Panc1 (cell line): ENCODE results near the gene NSD2. TPM values are rescaled to one million over a fixed set of nuclear protein-coding genes. Genes with fewer than 3 reads are reported as not detected.

ENCODE experiments used
- ATAC-seq: fragments of 200-7000 bp; cut with Tn5 transposase; 2 replicates; pipeline ENCODE4 v1.9.1; 2020; ENCODE audit warnings: mild to moderate bottlenecking, moderate library complexity
- BruUV-seq: library from RNA; stranded (reverse); fragments of 400-500 nt; replicated peaks from 2 replicates; lab custom pipeline; 2021; lab: Mats Ljungman, UMichigan
- CTCF ChIA-PET: fragments of 300-600 bp; sonication (Branson Sonifier 250); formaldehyde crosslinking; loops from one replicate; lab custom pipeline; 2022; ENCODE audit warnings: antibody characterized with exemption; lab: Charles Lee
- POLR2A ChIA-PET: fragments of 300-600 bp; sonication (Branson Sonifier 250); formaldehyde crosslinking; loops from one replicate; lab custom pipeline; 2022; ENCODE audit warnings: antibody characterized with exemption; lab: Charles Lee
- DNase-seq: peaks from one replicate; pipeline ENCODE4 v3.0.0-alpha.2; 2010; ENCODE audit warnings: low read depth, low spot score
- H3K27ac ChIP-seq: 2 replicates; pipeline ENCODE4 v1.5.1; 2011; ENCODE audit warnings: mild to moderate bottlenecking, low read length, inconsistent platforms
- H3K27me3 ChIP-seq: fragments of 200-500 bp; sonication (Bioruptor generic); 2 replicates; pipeline ENCODE4 v1.6.0; 2014; ENCODE audit warnings: low read length, inconsistent platforms; ENCODE audit not compliant: control insufficient read depth, insufficient read depth
- H3K36me3 ChIP-seq: fragments of 200-500 bp; sonication (Bioruptor generic); 2 replicates; pipeline ENCODE4 v1.5.1; 2014; ENCODE audit warnings: inconsistent platforms, mild to moderate bottlenecking, low read length, moderate library complexity; ENCODE audit not compliant: control insufficient read depth, insufficient read depth
- H3K4me1 ChIP-seq: 2 replicates; pipeline ENCODE4 v1.5.1; 2011; ENCODE audit warnings: inconsistent platforms, mild to moderate bottlenecking, low read length, moderate library complexity; ENCODE audit not compliant: control insufficient read depth, insufficient read depth
- H3K4me3 ChIP-seq, 2 experiments: 2 replicates each; pipeline ENCODE4 v1.5.1; 2011 to 2012; ENCODE audit warnings: low read depth in 2 of 2, low read length in 2 of 2, mild to moderate bottlenecking in 2 of 2, inconsistent platforms in 1 of 2, moderate library complexity in 1 of 2
- H3K9me3 ChIP-seq: fragments of 200-500 bp; sonication (Bioruptor generic); 2 replicates; pipeline ENCODE4 v1.5.1; 2014; ENCODE audit warnings: low read depth, mild to moderate bottlenecking, inconsistent platforms, low read length, moderate library complexity; ENCODE audit not compliant: control insufficient read depth, insufficient read depth
- CTCF ChIP-seq: fragments of 450-650 bp; IDR thresholded peaks from 2 replicates; pipeline ENCODE4 v1.5.1; 2017; ENCODE audit warnings: mild to moderate bottlenecking
- POLR2AphosphoS5 ChIP-seq: IDR thresholded peaks from 2 replicates; pipeline ENCODE4 v1.6.1; 2012; ENCODE audit warnings: mild to moderate bottlenecking, low read depth, low read length, moderate library complexity
- REST ChIP-seq, 2 experiments: IDR thresholded peaks; 2 replicates each; pipeline ENCODE4 v1.6.1; 2011 to 2012; ENCODE audit warnings: low read depth in 2 of 2, control low read depth in 1 of 2, low read length in 1 of 2, mild to moderate bottlenecking in 1 of 2, moderate library complexity in 1 of 2; ENCODE audit not compliant: insufficient read depth in 1 of 2
- SIN3A ChIP-seq: IDR thresholded peaks from 2 replicates; pipeline ENCODE4 v1.6.1; 2012; ENCODE audit warnings: low read depth, mild to moderate bottlenecking, low read length, moderate library complexity, borderline replicate concordance; ENCODE audit not compliant: insufficient read depth
- TCF7L2 ChIP-seq: IDR thresholded peaks from 2 replicates; pipeline ENCODE4 v1.6.1; 2011; ENCODE audit warnings: mild to moderate bottlenecking, low read depth, low read length, inconsistent platforms
- in situ Hi-C: cut with HindIII; loops from 2 replicates; pipeline ENCODE4 v1.10.0; 2016; ENCODE audit warnings: low sequenced_read_pairs, low pct_unique_long_range_greater_than_20kb
- intact Hi-C: fragments of 100-400 bp; cut with micrococcal nuclease; formaldehyde crosslinking; loops from one replicate; pipeline ENCODE4 v1.10.0; 2022; ENCODE audit not compliant: unreplicated experiment
- total RNA-seq: library from RNA; stranded (reverse); gene quantifications from one replicate; pipeline ENCODE4 v1.2.1, GENCODE V29; 2021; ENCODE audit not compliant: unreplicated experiment

NSD2 gene
- total RNA-seq, 1 experiment from 2014 or later = 116 TPM

GRCh38 chr4:2007804-2008670 is 136.8 kb downstream of the NSD2 start:
- BruUV-seq = no TSS peak
- CTCF ChIA-PET = no interaction called here
- DNase-seq (no peak), ATAC-seq (no peak)
- no peaks in the 10 kb centered on the region for H3K9me3 ChIP-seq
- in situ Hi-C loops = no loop called here
- TF ChIP-seq TCF7L2 (no peak), POLR2AphosphoS5 (no peak), REST (IDR thresholded peaks at IDR 0.05; ENCODE audit: insufficient read depth in 1 of 2, low read depth in 2 of 2, low read length in 1 of 2) (no peak), SIN3A (no peak), CTCF (no peak)
- H3K4me3 ChIP-seq = peak overlapping the region; percentile 60 to 69
- peaks cover 3% of the 10 kb centered on the region; the same call in 1 of the 2 replicates for H3K36me3 ChIP-seq
- no peaks in the 10 kb centered on the region for H3K27me3 ChIP-seq
- H3K4me1 ChIP-seq = no peaks in the 10 kb centered on the region
- no peak overlapping the region for H3K27ac ChIP-seq
- POLR2A ChIA-PET = interaction anchor here (0.5 kb wide), 1 partner anchor 133 kb away, joined by 5 read pairs; no protein-coding TSS in a partner anchor
- intact Hi-C loops = no loop called here

- H3K27ac ChIP-seq = peak overlapping the region; percentile 84
- intact Hi-C loops (no loop called here), in situ Hi-C loops (no loop called here)
- BruUV-seq = no TSS peak
- H3K9me3 ChIP-seq = no peaks in the 10 kb centered on the region
- no peaks in the 10 kb centered on the region for H3K27me3 ChIP-seq
- ChIA-PET POLR2A (interaction anchor here (0.5 kb wide), 1 partner anchor 134 kb away, joined by 5 read pairs; no protein-coding TSS in a partner anchor), CTCF (no interaction called here)
- H3K36me3 ChIP-seq = peaks cover 3% of the 10 kb centered on the region; the same call in 1 of the 2 replicates
- ATAC-seq = peak; percentile 44
- TF ChIP-seq REST (IDR thresholded peaks at IDR 0.05; ENCODE audit: insufficient read depth in 1 of 2, low read depth in 2 of 2, low read length in 1 of 2) = peak in 1 of 2 experiments; percentile 54; a peak in 1 of 4 replicates
- TF ChIP-seq TCF7L2 = no peak
- TF ChIP-seq SIN3A = 0 out of 2 replicates have a peak, but pooled peaks have one; percentile 55
- TF ChIP-seq CTCF = no peak
- no peak for TF ChIP-seq POLR2AphosphoS5
- H3K4me1 ChIP-seq = no peaks in the 10 kb centered on the region
- peak overlapping the region; percentile 60 to 69 for H3K4me3 ChIP-seq
- no peak for DNase-seq
Observed at GRCh38 chr4:2008671-2008920, 137.4 kb downstream of the NSD2 start.
